ENCODE data around the gene AKR7A3. TPM values are rescaled to one million over a fixed set of nuclear protein-coding genes. Genes with fewer than 3 reads are reported as not detected.

Gene AKR7A3
- total RNA-seq, 1 experiment from 2014 or later = 1.5 TPM

DNA sequence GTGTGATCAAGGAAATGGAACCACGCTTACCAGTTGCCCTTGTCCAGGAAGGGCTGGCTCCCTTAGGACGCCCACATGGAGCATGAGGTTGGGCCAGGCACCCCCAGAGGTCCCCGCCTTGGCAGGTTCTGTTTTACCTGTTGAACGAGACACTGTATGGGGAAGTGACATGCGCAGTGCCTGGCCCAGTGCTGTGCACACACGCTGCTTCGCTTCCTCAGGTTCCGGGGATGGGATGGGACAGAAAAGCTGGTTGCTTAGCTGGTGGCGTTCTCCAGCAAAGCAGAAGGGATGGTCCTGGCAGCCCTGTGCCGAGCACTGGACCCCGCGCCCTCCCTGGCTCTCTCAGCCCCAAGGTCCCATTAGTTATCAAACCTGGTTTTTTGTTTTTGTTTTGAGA, 44.3 kb upstream of the AKR7A3 start (continued):
- TF ChIP-seq ZMAT4 (CRISPR knock-in tag; IDR thresholded peaks at IDR 0.05) = no peak
- no peak for TF ChIP-seq ATF1 (CRISPR knock-in tag; IDR thresholded peaks at IDR 0.05)
- TF ChIP-seq, protein P1, sequence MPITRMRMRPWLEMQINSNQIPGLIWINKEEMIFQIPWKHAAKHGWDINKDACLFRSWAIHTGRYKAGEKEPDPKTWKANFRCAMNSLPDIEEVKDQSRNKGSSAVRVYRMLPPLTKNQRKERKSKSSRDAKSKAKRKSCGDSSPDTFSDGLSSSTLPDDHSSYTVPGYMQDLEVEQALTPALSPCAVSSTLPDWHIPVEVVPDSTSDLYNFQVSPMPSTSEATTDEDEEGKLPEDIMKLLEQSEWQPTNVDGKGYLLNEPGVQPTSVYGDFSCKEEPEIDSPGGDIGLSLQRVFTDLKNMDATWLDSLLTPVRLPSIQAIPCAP (CRISPR knock-in tag; IDR thresholded peaks at IDR 0.05) = no peak
- TF ChIP-seq OVOL2 (CRISPR knock-in tag; IDR thresholded peaks at IDR 0.05; ENCODE audit: borderline replicate concordance) = no peak
- no peak for TF ChIP-seq USF1 (CRISPR knock-in tag; IDR thresholded peaks at IDR 0.05)

DNA sequence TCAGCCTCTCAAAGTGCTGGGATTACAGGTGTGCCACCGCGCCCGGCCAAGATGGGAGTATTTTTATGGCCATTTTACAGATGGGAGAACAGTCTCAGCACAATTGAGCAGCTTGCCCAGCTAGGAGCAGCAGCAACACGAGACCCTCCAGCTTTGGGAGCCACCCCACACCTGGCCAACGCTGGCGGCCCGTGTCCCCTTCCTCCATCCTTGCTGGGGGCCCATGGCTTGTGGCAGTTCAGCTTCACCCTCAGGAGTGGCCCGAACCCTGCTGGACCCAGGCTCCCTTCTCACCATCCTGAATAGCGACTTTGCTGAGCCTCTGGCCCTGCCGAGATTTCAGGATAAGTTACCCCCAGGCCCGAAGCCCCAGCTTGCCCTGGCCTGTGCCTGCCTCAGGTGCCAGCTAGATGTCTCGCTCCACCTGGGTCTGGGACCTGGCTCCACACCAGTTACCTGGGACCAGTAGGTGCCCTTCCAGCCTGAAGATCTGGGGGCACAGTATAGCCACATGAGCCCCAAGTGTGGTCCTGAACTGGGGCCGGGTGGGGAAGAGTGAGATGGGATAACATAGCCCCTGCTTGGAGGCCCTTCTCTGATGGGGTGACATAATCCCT, 42.8 kb upstream of the AKR7A3 start:
- TF ChIP-seq, protein P2, sequence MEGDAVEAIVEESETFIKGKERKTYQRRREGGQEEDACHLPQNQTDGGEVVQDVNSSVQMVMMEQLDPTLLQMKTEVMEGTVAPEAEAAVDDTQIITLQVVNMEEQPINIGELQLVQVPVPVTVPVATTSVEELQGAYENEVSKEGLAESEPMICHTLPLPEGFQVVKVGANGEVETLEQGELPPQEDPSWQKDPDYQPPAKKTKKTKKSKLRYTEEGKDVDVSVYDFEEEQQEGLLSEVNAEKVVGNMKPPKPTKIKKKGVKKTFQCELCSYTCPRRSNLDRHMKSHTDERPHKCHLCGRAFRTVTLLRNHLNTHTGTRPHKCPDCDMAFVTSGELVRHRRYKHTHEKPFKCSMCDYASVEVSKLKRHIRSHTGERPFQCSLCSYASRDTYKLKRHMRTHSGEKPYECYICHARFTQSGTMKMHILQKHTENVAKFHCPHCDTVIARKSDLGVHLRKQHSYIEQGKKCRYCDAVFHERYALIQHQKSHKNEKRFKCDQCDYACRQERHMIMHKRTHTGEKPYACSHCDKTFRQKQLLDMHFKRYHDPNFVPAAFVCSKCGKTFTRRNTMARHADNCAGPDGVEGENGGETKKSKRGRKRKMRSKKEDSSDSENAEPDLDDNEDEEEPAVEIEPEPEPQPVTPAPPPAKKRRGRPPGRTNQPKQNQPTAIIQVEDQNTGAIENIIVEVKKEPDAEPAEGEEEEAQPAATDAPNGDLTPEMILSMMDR (IDR thresholded peaks at IDR 0.05) = no peak
- no peak for TF ChIP-seq ATF2 (CRISPR knock-in tag; IDR thresholded peaks at IDR 0.05; ENCODE audit: borderline replicate concordance, low read depth)
- TF ChIP-seq CBFB (CRISPR knock-in tag; IDR thresholded peaks at IDR 0.05; ENCODE audit: low read depth) = no peak
- no peak for TF ChIP-seq ZNF671 (CRISPR knock-in tag; IDR thresholded peaks at IDR 0.05)
- no peak for TF ChIP-seq SMAD4 (CRISPR knock-in tag; IDR thresholded peaks at IDR 0.05)
- no peak for TF ChIP-seq ZNF121 (CRISPR knock-in tag; IDR thresholded peaks at IDR 0.05)
- TF ChIP-seq ESRRA (CRISPR knock-in tag; IDR thresholded peaks at IDR 0.05; ENCODE audit: borderline replicate concordance) = no peak
- no peak for TF ChIP-seq IRF2 (CRISPR knock-in tag; IDR thresholded peaks at IDR 0.05; ENCODE audit: borderline replicate concordance, low read depth)
- TF ChIP-seq, protein P3, sequence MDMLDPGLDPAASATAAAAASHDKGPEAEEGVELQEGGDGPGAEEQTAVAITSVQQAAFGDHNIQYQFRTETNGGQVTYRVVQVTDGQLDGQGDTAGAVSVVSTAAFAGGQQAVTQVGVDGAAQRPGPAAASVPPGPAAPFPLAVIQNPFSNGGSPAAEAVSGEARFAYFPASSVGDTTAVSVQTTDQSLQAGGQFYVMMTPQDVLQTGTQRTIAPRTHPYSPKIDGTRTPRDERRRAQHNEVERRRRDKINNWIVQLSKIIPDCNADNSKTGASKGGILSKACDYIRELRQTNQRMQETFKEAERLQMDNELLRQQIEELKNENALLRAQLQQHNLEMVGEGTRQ (CRISPR knock-in tag; IDR thresholded peaks at IDR 0.05) = no peak
- TF ChIP-seq ZNF532 (CRISPR knock-in tag; IDR thresholded peaks at IDR 0.05; ENCODE audit: borderline replicate concordance) = no peak
- no peak for TF ChIP-seq TP53 (CRISPR knock-in tag; IDR thresholded peaks at IDR 0.05)
- no peak for TF ChIP-seq GRHL2 (CRISPR knock-in tag; IDR thresholded peaks at IDR 0.05; ENCODE audit: insufficient replicate concordance, severe bottlenecking)
- no peak for TF ChIP-seq NFE2L1 (CRISPR knock-in tag; IDR thresholded peaks at IDR 0.05)
- TF ChIP-seq PRRX2 (CRISPR knock-in tag; IDR thresholded peaks at IDR 0.05) = no peak
- TF ChIP-seq, protein P4, sequence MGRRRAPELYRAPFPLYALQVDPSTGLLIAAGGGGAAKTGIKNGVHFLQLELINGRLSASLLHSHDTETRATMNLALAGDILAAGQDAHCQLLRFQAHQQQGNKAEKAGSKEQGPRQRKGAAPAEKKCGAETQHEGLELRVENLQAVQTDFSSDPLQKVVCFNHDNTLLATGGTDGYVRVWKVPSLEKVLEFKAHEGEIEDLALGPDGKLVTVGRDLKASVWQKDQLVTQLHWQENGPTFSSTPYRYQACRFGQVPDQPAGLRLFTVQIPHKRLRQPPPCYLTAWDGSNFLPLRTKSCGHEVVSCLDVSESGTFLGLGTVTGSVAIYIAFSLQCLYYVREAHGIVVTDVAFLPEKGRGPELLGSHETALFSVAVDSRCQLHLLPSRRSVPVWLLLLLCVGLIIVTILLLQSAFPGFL (CRISPR knock-in tag; IDR thresholded peaks at IDR 0.05; ENCODE audit: borderline replicate concordance) = no peak
- TF ChIP-seq NR1H2 (CRISPR knock-in tag; IDR thresholded peaks at IDR 0.05) = no peak
- Mint-ChIP-seq H3K27me3 (ENCODE audit: low read depth) (no peaks in the 10 kb centered on the region), H3K4me3 (no peak overlapping the region), H3K9me3 (no peaks in the 10 kb centered on the region), H3K36me3 (peaks cover 6% of the 10 kb centered on the region; the same call in 1 of the 2 replicates), H3K4me1 (no peaks in the 10 kb centered on the region), H3K27ac (no peak overlapping the region)
- CTCF ChIA-PET = interaction anchor here (0.5 to 1.6 kb wide), 6 partner anchors 59 to 322 kb away, joined by 3 to 8 read pairs (median 4); no protein-coding TSS in a partner anchor
- ATAC-seq = no peak
- DNase-seq (ENCODE audit: low spot score) = no peak
- POLR2A ChIA-PET = no interaction called here
